ENCODE measurements around the gene LEMD3. TPM values are rescaled to one million over a fixed set of nuclear protein-coding genes. Genes with fewer than 3 reads are reported as not detected.

LEMD3 gene
- total RNA-seq, 2 experiments from 2014 or later = 29.0 to 45.5 TPM

DNA sequence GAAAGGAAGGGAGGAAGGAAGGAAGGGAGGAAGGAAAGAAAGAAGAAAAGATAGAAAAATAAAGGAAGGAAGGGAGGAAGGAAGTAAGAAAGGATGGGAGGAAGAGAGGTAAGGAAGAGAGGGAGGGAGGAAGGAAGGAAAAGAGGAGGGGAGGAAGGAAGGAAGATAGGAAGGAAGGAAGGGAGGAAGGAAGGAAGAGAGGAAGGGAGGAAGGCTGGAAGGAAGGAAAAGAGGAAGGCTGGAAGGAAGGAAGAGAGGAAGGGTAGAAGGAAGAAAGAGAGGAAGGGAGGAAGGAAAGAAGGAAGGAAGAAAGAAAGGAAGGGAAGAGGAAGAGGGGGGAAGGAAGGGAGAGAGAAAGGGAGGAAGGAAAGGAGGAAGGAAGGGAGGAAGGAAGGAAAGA lies 35.5 kb upstream of the LEMD3 start:
- Histone ChIP-seq H3K4me2 (ENCODE audit: low read length) (no peak overlapping the region), H3K4me3 (ENCODE audit: low read depth, low read length, poor library complexity, severe bottlenecking) (no peak overlapping the region), H3K79me2 (ENCODE audit: insufficient read depth, low read depth, low read length) (no peaks in the 10 kb centered on the region), H3K4me1 (ENCODE audit: insufficient read depth, low read length, poor library complexity, severe bottlenecking) (no peaks in the 10 kb centered on the region), H3K27ac (ENCODE audit: low read depth, low read length, poor library complexity, severe bottlenecking) (no peak overlapping the region), H3K9me3 (ENCODE audit: low read length) (no peaks in the 10 kb centered on the region), H2AFZ (ENCODE audit: low read length) (no peak overlapping the region), H4K20me1 (ENCODE audit: insufficient read depth, low read length) (no peaks in the 10 kb centered on the region), H3K9me2 (ENCODE audit: insufficient read depth, low read length) (no peaks in the 10 kb centered on the region), H3K36me3 (ENCODE audit: insufficient read depth, low read length) (no peaks in the 10 kb centered on the region)
- intact Hi-C loops (cut with micrococcal nuclease; ENCODE audit: unreplicated experiment) = no loop called here
- BruUV-seq (replicated peaks) = no TSS peak
- TF ChIP-seq, protein P1, sequence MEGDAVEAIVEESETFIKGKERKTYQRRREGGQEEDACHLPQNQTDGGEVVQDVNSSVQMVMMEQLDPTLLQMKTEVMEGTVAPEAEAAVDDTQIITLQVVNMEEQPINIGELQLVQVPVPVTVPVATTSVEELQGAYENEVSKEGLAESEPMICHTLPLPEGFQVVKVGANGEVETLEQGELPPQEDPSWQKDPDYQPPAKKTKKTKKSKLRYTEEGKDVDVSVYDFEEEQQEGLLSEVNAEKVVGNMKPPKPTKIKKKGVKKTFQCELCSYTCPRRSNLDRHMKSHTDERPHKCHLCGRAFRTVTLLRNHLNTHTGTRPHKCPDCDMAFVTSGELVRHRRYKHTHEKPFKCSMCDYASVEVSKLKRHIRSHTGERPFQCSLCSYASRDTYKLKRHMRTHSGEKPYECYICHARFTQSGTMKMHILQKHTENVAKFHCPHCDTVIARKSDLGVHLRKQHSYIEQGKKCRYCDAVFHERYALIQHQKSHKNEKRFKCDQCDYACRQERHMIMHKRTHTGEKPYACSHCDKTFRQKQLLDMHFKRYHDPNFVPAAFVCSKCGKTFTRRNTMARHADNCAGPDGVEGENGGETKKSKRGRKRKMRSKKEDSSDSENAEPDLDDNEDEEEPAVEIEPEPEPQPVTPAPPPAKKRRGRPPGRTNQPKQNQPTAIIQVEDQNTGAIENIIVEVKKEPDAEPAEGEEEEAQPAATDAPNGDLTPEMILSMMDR (conservative IDR thresholded peaks at IDR 0.05; ENCODE audit: low read length) = no peak
- TF ChIP-seq EZH2phosphoT487 (IDR thresholded peaks at IDR 0.05; ENCODE audit: borderline replicate concordance, low read depth, low read length) = no peak
- DNase-seq (ENCODE audit: low spot score) = no peak
- ChIA-PET CTCF (ENCODE audit: unreplicated experiment) (interaction anchor here (0.6 kb wide), 1 partner anchor 36 kb away, joined by 4 read pairs; the partner anchor contains the start of gene LEMD3), POLR2A (interaction anchor here (0.7 kb wide), 1 partner anchor 110 kb away, joined by 3 read pairs; no protein-coding TSS in a partner anchor)

DNA sequence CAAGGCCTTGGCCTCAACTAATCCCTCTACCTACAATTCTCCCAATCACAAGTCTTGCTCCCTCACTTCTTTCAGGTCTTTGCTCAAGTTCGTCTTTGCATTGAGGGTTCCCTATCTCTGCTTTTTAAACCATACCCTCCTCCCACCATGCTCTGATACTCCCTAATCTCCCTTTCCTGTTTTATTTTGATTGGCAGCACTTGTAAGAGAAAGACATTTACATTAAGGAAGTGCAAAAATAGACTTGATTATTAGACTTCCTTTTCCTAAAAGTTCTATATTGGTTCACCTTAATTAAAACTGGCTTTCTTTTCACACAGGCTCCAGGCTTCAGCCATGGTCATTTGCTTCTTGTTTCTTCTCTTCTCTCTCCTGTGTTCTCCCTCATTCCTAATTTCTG lies 30.0 kb upstream of the LEMD3 start:
- CTCF ChIA-PET (ENCODE audit: unreplicated experiment) = no interaction called here
- DNase-seq (ENCODE audit: low spot score) = no peak
- Histone ChIP-seq H3K9me3 (ENCODE audit: low read length) (no peaks in the 10 kb centered on the region), H3K36me3 (ENCODE audit: insufficient read depth, low read length) (no peaks in the 10 kb centered on the region), H3K4me1 (ENCODE audit: insufficient read depth, low read length, poor library complexity, severe bottlenecking) (no peaks in the 10 kb centered on the region), H3K79me2 (ENCODE audit: insufficient read depth, low read depth, low read length) (no peaks in the 10 kb centered on the region), H3K4me3 (ENCODE audit: low read depth, low read length, poor library complexity, severe bottlenecking) (no peak overlapping the region), H3K4me2 (ENCODE audit: low read length) (no peak overlapping the region), H2AFZ (ENCODE audit: low read length) (no peak overlapping the region), H4K20me1 (ENCODE audit: insufficient read depth, low read length) (no peaks in the 10 kb centered on the region), H3K27ac (ENCODE audit: low read depth, low read length, poor library complexity, severe bottlenecking) (no peak overlapping the region), H3K9me2 (ENCODE audit: insufficient read depth, low read length) (no peaks in the 10 kb centered on the region)
- intact Hi-C loops (cut with micrococcal nuclease; ENCODE audit: unreplicated experiment) = no loop called here
- no TSS peak for BruUV-seq (replicated peaks)
- POLR2A ChIA-PET = interaction anchor here (0.7 kb wide), 1 partner anchor 231 kb away, joined by 3 read pairs; no protein-coding TSS in a partner anchor
- TF ChIP-seq, protein P1 (conservative IDR thresholded peaks at IDR 0.05; ENCODE audit: low read length) = no peak
- no peak for TF ChIP-seq EZH2phosphoT487 (IDR thresholded peaks at IDR 0.05; ENCODE audit: borderline replicate concordance, low read depth, low read length)

DNA sequence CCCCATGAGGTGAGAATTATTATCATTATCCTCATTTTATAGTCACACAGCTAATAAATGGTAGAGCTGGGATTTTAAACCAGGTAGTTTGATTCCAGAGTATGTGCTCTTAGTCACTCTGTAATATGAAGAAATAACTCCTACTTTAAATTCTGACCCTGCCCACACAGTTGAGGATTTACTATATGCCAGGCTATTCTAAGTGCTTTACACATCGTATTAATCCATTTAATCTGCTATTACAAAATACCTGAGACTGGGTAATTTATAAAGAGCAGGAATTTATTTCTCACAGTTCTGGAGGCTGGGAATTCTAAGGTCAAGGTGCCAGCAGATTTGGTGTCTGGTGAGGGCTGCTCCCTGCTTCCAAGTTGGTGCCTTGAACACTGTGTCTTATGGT lies 28.6 kb upstream of the LEMD3 start:
- Histone ChIP-seq H3K36me3 (ENCODE audit: insufficient read depth, low read length) (no peaks in the 10 kb centered on the region), H3K9me2 (ENCODE audit: insufficient read depth, low read length) (no peaks in the 10 kb centered on the region), H3K4me1 (ENCODE audit: insufficient read depth, low read length, poor library complexity, severe bottlenecking) (no peaks in the 10 kb centered on the region), H3K4me3 (ENCODE audit: low read depth, low read length, poor library complexity, severe bottlenecking) (no peak overlapping the region), H3K9me3 (ENCODE audit: low read length) (no peaks in the 10 kb centered on the region), H4K20me1 (ENCODE audit: insufficient read depth, low read length) (no peaks in the 10 kb centered on the region), H3K4me2 (ENCODE audit: low read length) (no peak overlapping the region), H3K27ac (ENCODE audit: low read depth, low read length, poor library complexity, severe bottlenecking) (no peak overlapping the region), H3K79me2 (ENCODE audit: insufficient read depth, low read depth, low read length) (no peaks in the 10 kb centered on the region), H2AFZ (ENCODE audit: low read length) (no peak overlapping the region)
- no TSS peak for BruUV-seq (replicated peaks)
- CTCF ChIA-PET (ENCODE audit: unreplicated experiment) = no interaction called here
- intact Hi-C loops (cut with micrococcal nuclease; ENCODE audit: unreplicated experiment) = no loop called here
- TF ChIP-seq, protein P1 (conservative IDR thresholded peaks at IDR 0.05; ENCODE audit: low read length) = no peak
- no peak for TF ChIP-seq EZH2phosphoT487 (IDR thresholded peaks at IDR 0.05; ENCODE audit: borderline replicate concordance, low read depth, low read length)
- DNase-seq (ENCODE audit: low spot score) = no peak
- POLR2A ChIA-PET = interaction anchor here (1.0 kb wide), 1 partner anchor 10 kb away, joined by 3 read pairs; no protein-coding TSS in a partner anchor
